ENCODE results near the gene SUGP1.

Gene SUGP1

GRCh38 chr19:19304186-19304965 is 15.9 kb downstream of the SUGP1 start:
- TF ChIP-seq CTCF (IDR thresholded peaks at IDR 0.05; ENCODE audit: control insufficient read depth, extremely low read depth, insufficient read depth), result no peak

GRCh38 chr19:19303411-19303810 is 16.9 kb downstream of the SUGP1 start:
- no peak overlapping the region for H3K4me3 ChIP-seq (ENCODE audit: low read depth, low read length)
- DNase-seq (ENCODE audit: low read depth), result no peak
- no peak for TF ChIP-seq CTCF (IDR thresholded peaks at IDR 0.05; ENCODE audit: control insufficient read depth, extremely low read depth, insufficient read depth)

More at GRCh38 chr19:19304186-19304965, 15.9 kb downstream of the SUGP1 start:
- no peak for DNase-seq (ENCODE audit: low read depth)
- H3K4me3 ChIP-seq (ENCODE audit: low read depth, low read length), result no peak overlapping the region

- H3K4me3 ChIP-seq (ENCODE audit: low read depth, low read length), result no peak overlapping the region
- DNase-seq (ENCODE audit: low read depth), result no peak
- no peak for TF ChIP-seq CTCF (IDR thresholded peaks at IDR 0.05; ENCODE audit: control insufficient read depth, extremely low read depth, insufficient read depth)
Observed at GRCh38 chr19:19300613-19301012, 19.7 kb downstream of the SUGP1 start.

DNA sequence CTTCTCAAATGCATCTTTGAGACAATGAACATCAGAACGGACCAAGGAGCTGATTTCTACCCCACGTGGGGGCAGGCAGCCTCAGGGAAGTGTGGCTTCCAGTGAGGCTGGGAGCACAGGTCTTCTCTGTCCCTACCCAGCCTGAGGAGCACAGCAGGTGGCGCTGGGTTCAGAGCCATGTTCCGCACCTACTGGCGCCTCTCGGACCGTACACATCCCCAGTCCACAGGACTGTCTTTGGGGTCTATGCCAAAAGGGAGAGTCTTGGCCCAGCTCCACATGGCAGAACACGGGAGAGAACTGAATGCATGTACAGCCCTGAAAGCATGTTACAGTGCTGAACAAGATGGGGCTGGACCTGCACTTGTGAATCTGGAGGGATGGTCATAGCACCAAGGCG is 22.6 kb downstream of the SUGP1 start:
- no peak for TF ChIP-seq CTCF (IDR thresholded peaks at IDR 0.05; ENCODE audit: control insufficient read depth, extremely low read depth, insufficient read depth)
- no peak overlapping the region for H3K4me3 ChIP-seq (ENCODE audit: low read depth, low read length)
- DNase-seq (ENCODE audit: low read depth), result peak; percentile 4

- no peak overlapping the region for H3K4me3 ChIP-seq (ENCODE audit: low read depth, low read length)
- TF ChIP-seq CTCF (IDR thresholded peaks at IDR 0.05; ENCODE audit: control insufficient read depth, extremely low read depth, insufficient read depth), result no peak
- no peak for DNase-seq (ENCODE audit: low read depth)
Observed at GRCh38 chr19:19296953-19297689, 23.2 kb downstream of the SUGP1 start.

- no peak overlapping the region for H3K4me3 ChIP-seq (ENCODE audit: low read depth, low read length)
- TF ChIP-seq CTCF (IDR thresholded peaks at IDR 0.05; ENCODE audit: control insufficient read depth, extremely low read depth, insufficient read depth), result no peak
- no peak for DNase-seq (ENCODE audit: low read depth)
Observed at GRCh38 chr19:19294914-19295313, 25.4 kb downstream of the SUGP1 start.

Data from LNCaP clone FGC (cell line).